ENCODE measurements around the gene NPAS3.

Gene NPAS3

DNA sequence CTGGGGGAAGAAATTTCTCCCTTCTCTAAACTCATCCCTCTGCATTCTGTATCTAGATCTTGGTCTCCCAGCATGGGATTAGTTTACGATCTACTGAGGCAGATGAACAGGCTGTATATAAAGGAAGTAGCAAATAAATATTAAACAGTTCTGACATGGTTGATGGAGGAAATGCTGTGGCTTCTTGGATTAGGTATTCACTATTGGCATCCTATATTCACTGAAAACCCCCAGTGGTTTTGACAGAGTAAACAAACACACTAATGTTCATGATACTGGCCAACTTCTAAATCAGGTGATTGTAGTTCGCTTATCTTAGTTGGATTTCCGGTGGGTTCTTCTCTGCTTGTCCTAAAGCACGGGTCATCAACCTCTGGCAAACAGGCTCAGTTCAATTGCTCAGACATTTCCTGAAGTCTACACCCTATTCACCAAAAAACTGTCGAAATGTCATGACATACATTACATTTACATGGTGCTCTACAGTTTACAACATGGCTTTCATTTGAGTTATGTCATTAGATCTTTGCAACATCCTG lies 578.3 kb downstream of the NPAS3 start:
- no peak for DNase-seq (ENCODE audit: low spot score)

DNA sequence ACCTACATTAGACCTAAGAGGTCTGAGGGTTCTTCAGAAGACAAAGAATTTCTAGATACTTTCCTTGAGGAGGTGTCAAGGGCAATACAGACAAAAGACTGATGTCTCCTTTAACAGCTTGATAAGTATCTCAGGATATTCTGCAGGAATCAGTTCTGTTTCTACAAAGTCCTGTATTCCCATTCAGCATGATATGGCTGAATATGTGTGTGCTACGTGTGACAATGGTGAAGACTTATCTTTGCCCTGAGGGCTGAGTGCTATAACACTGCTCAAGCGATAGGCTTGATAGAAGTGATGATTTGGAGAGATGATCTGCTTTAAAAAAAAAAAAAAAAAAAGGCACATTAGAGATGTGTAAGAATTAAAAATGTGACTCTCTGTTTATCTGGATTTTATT lies 582.5 kb downstream of the NPAS3 start:
- no peak for DNase-seq (ENCODE audit: low spot score)

DNA sequence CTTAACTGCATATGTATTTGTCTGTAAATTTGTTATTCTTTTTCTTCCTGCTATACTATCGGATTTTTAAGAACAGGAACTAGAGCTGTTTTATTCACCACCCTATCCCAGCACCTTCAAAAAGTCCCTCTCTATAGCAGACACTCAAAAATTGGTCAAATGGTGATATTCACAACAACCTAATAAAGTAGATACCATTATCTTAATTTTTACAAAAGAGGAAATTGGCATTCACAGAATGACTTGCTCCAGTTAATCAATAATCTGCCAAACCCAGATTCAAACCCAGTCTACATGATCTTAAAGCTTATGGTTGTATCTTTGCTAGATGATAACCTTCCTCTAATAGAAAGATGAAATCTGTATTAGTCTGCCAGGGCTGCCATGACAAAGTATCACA lies 585.6 kb downstream of the NPAS3 start:
- no peak for DNase-seq (ENCODE audit: low spot score)

DNA sequence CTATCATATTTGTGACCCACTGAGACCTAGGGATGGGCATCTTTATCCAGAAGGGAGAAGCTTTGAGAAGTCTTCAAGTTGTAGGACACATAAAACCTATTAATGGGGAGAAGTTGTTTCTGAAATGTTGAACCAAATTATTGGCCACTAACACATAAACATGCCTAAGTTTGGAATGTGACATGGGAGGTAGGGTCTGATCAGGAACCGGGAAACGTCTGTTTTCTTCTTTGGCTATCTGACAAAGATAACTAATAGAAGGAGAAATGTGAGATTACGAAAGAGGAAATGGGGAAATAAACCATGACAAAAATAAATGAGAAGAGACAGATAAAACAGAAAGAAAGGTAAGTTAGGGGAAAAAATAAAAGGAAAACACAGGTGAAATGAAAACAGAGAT lies 586.9 kb downstream of the NPAS3 start:
- no peak for DNase-seq (ENCODE audit: low spot score)

DNA sequence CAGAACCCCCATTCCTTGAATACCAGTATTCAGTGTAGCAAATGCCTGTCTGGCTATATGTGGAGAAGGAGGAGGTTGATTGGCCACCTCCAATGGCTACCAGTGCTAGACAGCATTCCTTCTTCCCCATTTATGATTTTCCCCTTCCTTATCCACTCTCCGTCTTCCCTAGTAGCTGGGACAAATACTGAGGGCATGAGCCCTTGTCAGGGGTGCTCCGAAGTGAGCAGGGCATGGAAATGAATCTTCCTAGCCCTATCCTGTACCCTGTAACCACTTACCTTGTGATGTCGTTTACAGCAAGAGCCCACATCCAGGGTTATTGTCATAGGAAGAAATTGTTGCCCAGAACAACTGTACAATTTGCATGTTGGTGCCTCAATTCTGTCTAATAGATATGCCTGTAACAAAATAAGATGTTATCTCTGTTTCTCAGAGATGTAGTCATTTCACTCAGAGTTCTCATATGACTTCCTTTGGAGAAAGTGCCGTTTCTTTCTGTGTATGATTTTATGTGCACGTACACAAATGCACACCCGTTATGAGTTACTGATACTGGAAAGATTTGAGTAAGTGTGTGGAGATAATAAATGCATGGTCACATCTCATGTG lies 588.5 kb downstream of the NPAS3 start:
- no peak for DNase-seq (ENCODE audit: low spot score)

DNA sequence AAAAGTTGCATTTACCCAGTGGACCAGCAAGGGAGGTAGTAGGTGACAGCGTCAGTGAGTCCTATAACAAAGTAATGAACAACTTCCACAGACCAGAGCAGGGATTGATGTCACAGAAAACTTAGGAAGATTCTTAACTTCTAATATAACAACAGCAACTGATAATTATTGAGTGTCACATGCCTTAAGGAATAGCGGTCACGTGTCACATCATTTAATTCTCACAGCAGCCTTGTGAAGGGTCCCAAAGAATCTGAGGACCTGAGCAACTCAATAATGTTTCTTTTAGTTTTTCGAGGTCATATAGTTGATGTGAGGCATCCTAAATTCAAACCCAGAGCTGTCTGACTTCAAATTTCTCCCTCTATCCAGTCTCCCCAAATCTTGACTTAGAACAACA lies 590.0 kb downstream of the NPAS3 start:
- DNase-seq (ENCODE audit: low spot score) = no peak

DNA sequence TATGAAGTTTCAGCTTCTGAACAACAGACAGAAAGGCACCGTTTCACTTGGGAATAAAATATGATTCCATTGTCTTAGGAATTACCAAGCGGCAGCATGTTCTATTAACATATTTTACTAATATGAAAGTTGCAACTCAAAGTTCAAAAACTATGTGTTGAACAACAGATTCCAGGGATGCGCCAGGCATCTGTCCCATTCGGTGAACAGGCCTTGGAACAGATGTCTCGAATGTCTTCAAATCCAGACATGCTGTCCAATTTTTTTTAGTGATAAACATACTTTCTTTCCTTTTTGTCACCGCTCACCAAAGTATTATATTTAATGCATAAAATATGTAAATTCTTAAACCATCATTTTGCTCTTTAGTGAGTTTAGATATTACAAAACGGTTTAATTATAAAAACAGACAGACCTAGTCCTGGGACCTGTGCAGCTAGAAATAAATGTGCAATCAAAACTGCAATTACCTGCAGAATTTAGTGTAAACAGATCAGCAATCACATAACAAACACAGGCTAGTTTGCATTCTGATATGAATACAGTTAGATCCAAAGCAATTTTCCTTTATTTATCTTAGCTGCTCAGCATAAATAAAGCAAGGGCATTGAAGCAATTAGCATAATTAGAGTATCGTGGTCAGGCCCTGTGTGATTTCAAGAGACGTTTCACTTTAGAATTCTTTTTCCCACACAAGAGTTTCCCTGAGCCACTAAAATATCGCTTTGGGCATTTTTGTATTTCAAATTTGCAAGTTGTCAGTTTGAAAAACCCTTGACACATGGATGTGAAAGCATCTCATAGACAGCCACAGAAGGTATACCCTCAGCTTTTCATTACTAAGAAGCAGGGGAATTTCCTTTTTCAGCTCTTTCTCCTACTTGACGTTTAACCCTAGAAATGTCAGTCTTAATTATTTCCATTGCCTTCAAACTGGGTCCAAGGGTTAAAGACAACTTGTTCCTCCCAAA lies 591.4 kb downstream of the NPAS3 start:
- DNase-seq (ENCODE audit: low spot score) = no peak

DNA sequence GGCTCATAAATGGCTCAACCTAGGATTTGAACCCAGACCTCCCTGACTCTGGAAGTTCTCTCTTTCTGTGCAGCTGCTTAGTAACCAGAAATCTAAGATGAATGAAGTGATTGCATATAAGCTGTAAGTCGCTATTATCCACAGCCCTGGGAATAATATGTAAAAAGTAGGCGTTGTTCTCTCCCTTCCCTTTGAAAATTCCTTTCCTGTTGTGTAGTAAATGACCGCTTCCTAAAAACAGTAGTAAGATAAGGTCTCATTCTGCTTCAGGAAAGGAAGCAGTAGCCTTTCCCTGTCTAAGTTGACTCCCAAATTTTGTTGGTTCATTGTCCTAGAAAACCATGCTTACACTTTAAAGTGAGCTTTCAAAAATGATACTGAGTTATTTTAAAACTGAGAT lies 593.9 kb downstream of the NPAS3 start:
- DNase-seq (ENCODE audit: low spot score) = peak; percentile 18

DNA sequence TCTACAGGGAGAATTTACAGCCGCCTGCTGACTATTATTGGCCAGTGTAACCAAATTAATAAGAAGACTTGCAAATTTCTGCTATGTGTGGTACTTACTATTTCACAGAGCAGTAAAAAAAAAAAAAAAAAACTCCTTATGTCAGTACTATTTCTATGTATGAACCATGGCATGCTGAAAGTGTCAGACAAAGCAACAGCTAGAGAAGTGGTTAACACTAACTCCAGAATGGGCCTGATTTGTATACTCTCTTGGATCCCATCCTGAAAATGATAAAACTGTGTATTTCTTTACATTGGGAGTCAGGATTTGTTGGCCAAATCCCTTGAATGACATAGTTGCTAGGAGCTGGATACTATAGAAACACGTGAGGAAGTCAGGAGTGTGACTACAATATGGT lies 595.4 kb downstream of the NPAS3 start:
- no peak for DNase-seq (ENCODE audit: low spot score)

DNA sequence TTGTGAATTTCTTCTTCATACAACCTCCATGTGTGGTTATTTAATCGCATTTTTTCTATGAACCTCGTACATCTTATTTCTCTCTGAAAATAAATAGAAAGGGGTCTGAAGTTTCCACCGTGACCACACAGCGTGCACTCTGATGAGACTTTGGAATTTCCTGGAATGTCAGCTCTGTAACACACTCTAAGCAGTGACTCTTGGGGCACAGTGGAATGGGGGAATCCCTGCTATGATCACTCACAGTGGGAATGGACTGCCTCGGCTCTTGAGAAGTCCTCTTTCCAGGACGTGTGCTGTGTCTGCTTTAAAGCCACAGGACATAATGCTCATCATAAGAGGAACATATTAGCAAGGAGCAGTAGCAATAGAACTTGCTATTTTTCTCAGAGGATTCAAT lies 596.0 kb downstream of the NPAS3 start:
- no peak for DNase-seq (ENCODE audit: low spot score)

DNA sequence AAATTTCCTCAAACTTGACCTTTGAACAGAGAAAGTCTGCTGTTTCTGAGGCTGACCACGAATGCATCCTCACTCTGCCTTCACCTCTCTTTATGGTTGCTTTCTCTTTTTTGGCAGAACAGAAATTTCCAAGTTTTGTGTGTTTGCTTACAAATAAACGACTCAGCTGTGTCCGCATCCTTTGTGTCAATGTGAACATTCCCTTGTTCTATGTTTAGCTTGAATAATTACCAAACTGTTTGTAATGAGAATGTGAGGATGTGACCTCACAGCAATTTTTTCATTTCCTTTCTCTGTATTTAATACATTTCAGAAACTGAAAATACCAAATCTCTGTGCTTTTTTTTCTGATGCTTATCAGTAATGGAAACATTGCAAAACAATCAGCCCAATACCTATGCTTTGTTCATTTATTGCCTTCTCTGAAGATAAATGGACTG lies 601.3 kb downstream of the NPAS3 start:
- peak; percentile 31 for DNase-seq (ENCODE audit: low spot score)

DNA sequence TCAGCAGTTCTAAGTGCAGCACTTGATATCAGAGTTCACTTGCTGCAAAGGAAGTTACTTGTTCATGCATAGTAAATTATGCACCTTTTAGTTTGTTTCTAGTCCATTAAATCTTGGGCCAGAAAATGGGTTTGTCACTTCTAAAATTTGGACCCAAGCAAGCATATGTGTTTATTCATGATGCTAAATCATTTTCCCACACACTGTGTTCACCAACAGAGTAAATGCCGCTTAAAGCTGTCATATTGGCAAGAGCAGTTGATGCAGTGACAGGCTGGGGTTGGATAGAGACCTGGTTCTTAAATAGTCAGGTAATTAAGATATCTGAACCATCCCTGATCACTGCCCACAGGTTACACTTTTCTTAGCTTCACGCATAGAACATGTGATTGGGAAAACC lies 602.5 kb downstream of the NPAS3 start:
- no peak for DNase-seq (ENCODE audit: low spot score)

DNA sequence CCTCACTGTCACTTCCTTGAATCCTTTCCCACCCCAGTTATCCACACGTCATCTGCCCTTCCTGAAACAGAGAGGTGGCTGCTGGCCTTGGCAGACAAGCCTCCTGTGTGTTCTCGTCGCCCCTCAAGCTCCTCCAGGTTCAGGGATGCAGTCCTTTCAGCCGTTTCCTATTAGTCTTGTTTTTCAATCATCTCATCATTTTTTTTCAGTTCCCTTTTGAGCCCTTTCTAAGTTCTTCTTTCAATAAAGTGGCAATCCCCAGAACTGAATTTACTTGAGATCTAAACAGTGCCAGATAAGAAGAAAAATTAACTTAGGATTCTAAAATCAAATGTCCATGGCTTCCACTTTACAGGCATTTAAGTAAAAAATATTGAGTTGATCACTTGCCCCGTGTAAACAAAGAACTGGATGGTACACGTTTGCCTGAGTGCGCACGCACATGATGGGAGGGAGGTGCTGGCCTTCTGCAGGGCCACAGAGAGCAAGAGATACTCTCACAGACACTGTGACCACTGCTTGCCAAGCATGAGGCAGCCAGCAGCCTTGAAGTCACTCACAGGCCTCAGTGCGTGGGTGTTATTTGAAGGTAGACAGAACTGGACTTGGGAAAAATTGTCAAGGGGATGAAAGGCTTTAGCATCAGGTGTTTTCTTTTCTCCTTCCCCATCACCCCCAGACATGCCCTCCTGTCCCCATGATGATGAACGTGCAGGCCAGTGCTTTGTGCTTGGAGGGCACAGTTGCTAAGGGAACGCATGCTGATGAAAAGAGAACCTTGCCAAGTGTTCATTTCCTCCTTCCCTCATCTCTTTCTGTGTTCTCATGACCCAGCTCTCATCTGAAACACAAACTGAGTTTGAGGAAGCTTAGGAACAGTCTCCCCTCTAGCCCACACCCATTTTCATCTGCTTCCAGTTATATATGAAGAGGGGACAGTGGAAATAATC lies 603.9 kb downstream of the NPAS3 start:
- DNase-seq (ENCODE audit: low spot score) = no peak

DNA sequence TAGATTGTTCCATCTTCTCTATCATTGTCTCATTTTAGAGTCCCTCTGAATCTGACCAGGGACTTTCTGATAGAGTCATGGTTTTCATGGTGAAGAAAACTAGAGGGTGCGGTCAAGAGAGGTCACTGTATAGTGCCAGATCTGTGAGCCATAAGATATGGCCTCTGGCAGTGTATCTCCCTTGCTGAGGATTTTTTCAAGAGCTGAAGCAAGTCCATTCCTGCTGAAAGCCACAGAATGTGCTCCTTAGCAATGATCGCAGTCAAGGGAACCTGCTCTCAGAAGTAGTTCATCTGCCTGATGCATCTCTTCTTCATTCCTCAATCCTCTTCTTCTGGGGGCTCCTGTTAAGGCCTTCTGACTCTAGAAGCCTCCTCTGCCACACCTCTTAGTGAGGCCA lies 607.0 kb downstream of the NPAS3 start:
- no peak for DNase-seq (ENCODE audit: low spot score)

DNA sequence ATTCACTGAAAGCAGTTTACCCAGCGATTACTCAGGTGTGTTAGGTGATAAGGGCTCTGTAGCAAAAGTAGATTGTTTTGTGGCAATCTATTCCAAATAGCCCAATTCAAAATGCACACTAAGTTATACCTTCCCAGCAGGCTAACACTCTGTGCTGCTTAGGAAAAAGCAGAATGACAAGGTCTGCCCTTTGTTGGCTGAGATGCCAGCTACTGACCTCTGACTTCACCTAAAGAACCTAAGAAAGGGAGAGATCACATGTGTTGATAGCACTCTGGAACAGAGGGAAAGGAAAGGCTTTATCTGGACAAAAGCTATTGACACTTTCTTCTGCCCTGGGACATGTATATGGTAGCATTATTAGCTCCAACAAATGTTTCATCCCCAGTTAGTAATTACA lies 609.9 kb downstream of the NPAS3 start:
- no peak for DNase-seq (ENCODE audit: low spot score)

DNA sequence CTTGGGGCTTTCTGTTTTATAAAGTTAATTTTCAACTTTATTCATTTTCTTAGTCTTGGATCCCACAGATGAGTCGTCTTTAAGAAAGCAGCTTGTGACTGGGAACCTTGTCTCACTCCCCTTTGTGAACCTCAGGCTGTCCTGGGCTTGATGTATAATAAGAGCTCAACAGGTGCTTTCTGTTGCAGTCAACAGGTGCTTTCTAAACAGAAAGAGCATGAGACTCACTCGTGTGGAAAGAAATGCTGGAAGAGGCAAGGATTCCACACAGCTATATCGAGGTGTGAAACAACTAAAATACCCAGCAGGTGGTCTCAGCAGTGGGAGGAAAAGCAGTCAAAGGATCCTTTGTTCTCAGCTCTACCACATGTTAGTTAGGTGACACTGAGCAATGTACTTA lies 613.3 kb downstream of the NPAS3 start:
- no peak for DNase-seq (ENCODE audit: low spot score)

DNA sequence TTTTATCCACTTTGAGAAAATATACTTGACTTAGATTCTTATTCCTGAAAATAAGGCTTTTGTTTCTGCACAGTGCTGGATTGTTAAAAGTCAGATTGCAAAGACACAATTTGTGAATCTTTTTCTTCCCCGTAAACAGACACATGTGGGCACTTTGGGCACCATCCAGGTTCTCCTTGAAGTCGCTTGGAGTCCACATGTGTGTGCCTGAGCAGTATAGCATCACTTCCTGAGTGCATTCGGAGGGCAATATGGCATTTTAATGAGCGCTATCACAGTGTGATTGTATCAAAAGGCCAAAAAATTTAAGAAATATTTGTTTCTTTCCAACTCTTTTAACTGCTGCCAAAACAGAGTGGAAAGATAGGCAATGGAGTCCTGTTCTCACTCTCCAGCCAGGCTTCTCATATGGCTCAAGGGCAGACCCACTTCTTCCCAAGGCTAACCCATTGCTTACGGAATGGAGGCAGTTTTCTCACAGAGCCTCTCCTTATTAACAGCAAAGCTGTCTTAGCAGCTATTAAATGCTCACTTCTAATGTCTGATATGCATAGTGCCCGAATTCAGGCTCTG lies 615.1 kb downstream of the NPAS3 start:
- no peak for DNase-seq (ENCODE audit: low spot score)

DNA sequence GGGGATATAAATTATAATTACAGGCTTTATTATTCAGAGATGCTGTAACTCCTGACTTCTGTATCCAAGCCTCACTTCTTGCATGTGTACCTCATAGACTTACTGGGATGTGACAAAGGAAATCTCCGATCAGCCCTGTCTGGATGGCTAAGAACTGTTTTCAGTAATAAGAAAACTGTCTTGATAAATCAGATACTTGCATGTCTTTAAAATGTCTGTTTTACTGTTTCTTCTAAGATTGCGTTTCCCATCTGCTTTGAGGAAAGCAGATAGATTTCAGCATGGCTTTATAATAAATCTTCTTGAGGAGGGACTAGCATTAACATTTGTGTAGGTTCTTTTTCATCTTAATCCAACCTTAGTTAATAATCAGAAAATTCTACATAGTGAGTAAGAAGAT lies 616.3 kb downstream of the NPAS3 start:
- no peak for DNase-seq (ENCODE audit: low spot score)

DNA sequence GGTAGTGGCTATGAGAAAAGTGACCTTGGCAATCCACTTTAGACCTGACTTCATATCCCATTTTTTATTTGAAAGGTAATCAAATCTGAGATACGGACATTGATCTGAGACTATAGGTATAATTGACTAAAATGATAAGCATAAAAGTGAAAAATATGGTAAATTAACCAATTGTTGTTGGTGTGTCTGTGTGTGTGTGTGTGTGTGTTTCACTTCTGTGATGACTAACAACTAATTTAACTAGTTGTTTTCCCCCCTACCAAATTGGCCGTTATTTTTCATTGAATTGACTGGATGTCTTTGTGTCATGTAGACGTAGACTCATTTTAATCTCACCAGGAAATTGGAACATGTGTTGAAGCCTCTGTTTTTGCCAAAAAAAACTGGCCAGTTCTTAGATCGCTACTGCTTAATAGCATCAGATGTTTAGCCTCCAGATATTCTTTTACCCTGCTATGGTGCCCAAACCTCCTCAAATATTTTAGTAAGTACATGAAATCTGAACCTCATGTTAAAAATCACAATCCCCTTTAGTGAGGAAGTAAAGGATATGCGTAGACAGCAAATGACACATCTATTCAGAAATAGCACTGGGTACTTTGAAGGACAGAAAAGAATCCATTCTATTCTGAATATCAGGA lies 617.2 kb downstream of the NPAS3 start:
- DNase-seq (ENCODE audit: low spot score) = no peak

DNA sequence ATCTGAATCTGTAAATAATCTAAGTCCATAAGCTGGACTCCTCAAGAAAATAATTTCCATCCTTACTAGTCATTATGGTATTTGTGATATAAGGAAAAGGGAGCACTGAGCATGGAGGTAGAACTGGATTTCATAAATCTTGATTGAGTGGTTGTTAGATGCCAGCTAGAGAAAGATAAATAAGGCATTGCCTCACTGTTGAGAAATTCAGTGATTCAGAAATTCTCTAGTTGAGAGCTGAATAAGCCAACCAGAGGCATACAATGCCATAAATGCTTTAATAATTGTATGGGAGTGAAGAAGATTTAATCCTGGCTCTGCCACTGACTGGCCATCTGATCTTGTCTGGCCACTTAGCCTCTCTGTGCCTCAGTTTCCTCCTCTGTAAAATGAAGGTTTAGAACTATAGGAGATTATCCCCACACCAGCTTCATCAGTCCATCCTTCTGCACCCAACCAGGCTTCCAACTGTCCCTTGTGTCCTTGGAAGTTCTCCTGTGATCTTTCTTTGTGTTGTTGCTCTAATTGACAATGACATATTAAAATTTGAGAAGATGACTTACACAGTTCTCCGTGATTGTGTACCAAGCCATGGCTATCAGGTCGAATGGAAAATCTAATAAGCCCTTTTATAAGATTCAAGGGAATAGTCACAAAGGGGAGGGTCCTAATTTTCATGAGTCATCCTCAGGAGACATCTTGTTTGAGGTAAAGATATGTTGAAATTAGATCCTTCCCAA lies 617.9 kb downstream of the NPAS3 start:
- DNase-seq (ENCODE audit: low spot score) = no peak
